Right lobe of liver (tissue), 4 donors: ENCODE results near the gene NXPH2.

Source experiments
- POLR2A ChIP-seq: fragments of 450-650 bp; IDR thresholded peaks from one replicate; pipeline ENCODE4 v1.6.1; 2017; ENCODE audit warnings: antibody characterized with exemption, mild to moderate bottlenecking
- TF ChIP-seq, protein P1 (sequence below), 4 donors: fragments of 200-600 bp in 3 of 4; fragments of 450-650 bp in 1 of 4; IDR thresholded peaks; one replicate each; pipeline versions ENCODE4 v1.5.1 to v1.8.0; 2016 to 2022; ENCODE audit warnings: antibody characterized with exemption in 4 of 4, mild to moderate bottlenecking in 2 of 4
- donor health status: DM: no; HTN: no; CAD: no.
- donor health status: DM: no; HTN: no; CAD: no.
- donor health status: DM: no; HTN: yes; CAD: no.

DNA sequence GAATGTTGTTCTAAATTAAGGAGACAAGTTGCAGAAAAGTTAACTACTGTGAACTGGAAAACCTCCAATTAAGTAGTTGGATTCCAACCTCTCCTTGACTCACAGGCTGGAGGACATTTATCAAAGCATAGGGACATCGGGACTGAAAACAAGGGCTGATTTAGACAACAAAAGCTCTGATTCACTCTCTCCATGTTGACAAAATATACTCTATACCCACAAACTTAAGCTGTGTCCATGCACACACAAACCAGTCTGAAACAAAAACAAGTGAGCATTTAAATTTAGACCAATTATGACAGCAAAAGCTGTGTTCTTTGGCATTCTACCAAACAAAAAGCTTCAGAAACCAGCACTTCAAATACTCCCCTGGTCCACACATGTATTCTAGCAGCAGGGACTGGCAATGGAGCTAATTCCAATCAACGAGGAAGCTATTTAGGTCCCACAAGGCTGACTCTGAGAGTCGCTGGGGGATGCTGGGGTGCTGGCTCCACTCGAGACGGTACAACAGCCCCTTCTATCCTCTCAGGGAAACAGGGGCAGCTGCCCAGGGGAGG lies 71.4 kb downstream of the NXPH2 start:
- TF ChIP-seq, protein P1, sequence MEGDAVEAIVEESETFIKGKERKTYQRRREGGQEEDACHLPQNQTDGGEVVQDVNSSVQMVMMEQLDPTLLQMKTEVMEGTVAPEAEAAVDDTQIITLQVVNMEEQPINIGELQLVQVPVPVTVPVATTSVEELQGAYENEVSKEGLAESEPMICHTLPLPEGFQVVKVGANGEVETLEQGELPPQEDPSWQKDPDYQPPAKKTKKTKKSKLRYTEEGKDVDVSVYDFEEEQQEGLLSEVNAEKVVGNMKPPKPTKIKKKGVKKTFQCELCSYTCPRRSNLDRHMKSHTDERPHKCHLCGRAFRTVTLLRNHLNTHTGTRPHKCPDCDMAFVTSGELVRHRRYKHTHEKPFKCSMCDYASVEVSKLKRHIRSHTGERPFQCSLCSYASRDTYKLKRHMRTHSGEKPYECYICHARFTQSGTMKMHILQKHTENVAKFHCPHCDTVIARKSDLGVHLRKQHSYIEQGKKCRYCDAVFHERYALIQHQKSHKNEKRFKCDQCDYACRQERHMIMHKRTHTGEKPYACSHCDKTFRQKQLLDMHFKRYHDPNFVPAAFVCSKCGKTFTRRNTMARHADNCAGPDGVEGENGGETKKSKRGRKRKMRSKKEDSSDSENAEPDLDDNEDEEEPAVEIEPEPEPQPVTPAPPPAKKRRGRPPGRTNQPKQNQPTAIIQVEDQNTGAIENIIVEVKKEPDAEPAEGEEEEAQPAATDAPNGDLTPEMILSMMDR (IDR thresholded peaks at IDR 0.05) = no peak
- TF ChIP-seq POLR2A = no peak
